Neural progenitor cell (in vitro differentiated cells): ENCODE data around the gene TENM3. TPM values are rescaled to one million over a fixed set of nuclear protein-coding genes. Genes with fewer than 3 reads are reported as not detected.
A peak's percentile ranks its signal among the peaks of the same experiment; 100 is the strongest.

ENCODE experiments used
- DNase-seq: peaks from one replicate; pipeline ENCODE4 v3.0.0-alpha.2; 2016; ENCODE audit warnings: low spot score
- H2AFZ ChIP-seq: fragments of 200-600 bp; sonication (generic); replicated peaks from 2 replicates; pipeline ENCODE4 v1.6.1; 2016; ENCODE audit warnings: antibody characterized with exemption
- H3F3A ChIP-seq: fragments of 200-600 bp; sonication (generic); 2 replicates; pipeline ENCODE4 v1.6.1; 2016; ENCODE audit warnings: antibody characterized with exemption, low read depth
- H3K27ac ChIP-seq: fragments of 200-600 bp; sonication (generic); 2 replicates; pipeline ENCODE4 v1.5.1; 2016; ENCODE audit warnings: mild to moderate bottlenecking
- H3K27me3 ChIP-seq: fragments of 200-600 bp; sonication (generic); 2 replicates; pipeline ENCODE4 v1.6.1; 2016; ENCODE audit warnings: mild to moderate bottlenecking, moderate library complexity
- H3K36me3 ChIP-seq: fragments of 200-600 bp; sonication (generic); 2 replicates; pipeline ENCODE4 v1.5.1; 2016
- H3K4me1 ChIP-seq: fragments of 200-600 bp; sonication (generic); 2 replicates; pipeline ENCODE4 v1.6.1; 2016; ENCODE audit warnings: mixed run types
- H3K4me2 ChIP-seq: fragments of 200-600 bp; sonication (generic); 2 replicates; pipeline ENCODE4 v1.6.1; 2016
- H3K4me3 ChIP-seq: fragments of 200-600 bp; sonication (generic); 2 replicates; pipeline ENCODE4 v1.5.1; 2016
- H3K79me2 ChIP-seq: fragments of 200-600 bp; sonication (generic); 2 replicates; pipeline ENCODE4 v1.6.1; 2016; ENCODE audit warnings: low read depth
- H3K9ac ChIP-seq: fragments of 200-600 bp; sonication (generic); 2 replicates; pipeline ENCODE4 v1.6.1; 2016
- H3K9me3 ChIP-seq: fragments of 200-600 bp; sonication (generic); 2 replicates; pipeline ENCODE4 v1.5.1; 2016; ENCODE audit warnings: low read depth
- H4K20me1 ChIP-seq: fragments of 200-600 bp; sonication (generic); 2 replicates; pipeline ENCODE4 v1.6.1; 2016; ENCODE audit warnings: low read depth
- H3K27ac Mint-ChIP-seq: 3 replicates; pipeline ENCODE4 v1.8.0; 2021; ENCODE audit warnings: mixed read lengths
- H3K27me3 Mint-ChIP-seq: 2 replicates; pipeline ENCODE4 v1.8.0; 2022; ENCODE audit warnings: low read depth, mild to moderate bottlenecking, inconsistent platforms, moderate library complexity, mixed read lengths; ENCODE audit not compliant: insufficient read depth
- H3K36me3 Mint-ChIP-seq: 3 replicates; pipeline ENCODE4 v1.8.0; 2021; ENCODE audit warnings: mixed read lengths
- H3K4me1 Mint-ChIP-seq: 3 replicates; pipeline ENCODE4 v1.8.0; 2021; ENCODE audit warnings: mixed read lengths
- H3K4me3 Mint-ChIP-seq: 3 replicates; pipeline ENCODE4 v1.8.0; 2021; ENCODE audit warnings: mild to moderate bottlenecking, moderate library complexity, mixed read lengths
- H3K9me3 Mint-ChIP-seq: 3 replicates; pipeline ENCODE4 v1.8.0; 2020; ENCODE audit warnings: mixed read lengths
- CTCF ChIP-seq: fragments of 200-600 bp; sonication (generic); IDR thresholded peaks from 2 replicates; pipeline ENCODE4 v1.5.1; 2017; ENCODE audit warnings: antibody characterized with exemption, mild to moderate bottlenecking
- EZH2 ChIP-seq: fragments of 200-600 bp; sonication (generic); IDR thresholded peaks from 2 replicates; pipeline ENCODE4 v1.6.1; 2017; ENCODE audit warnings: antibody characterized with exemption, mild to moderate bottlenecking, moderate library complexity
- EZH2phosphoT487 ChIP-seq: fragments of 200-600 bp; sonication (generic); IDR thresholded peaks from 2 replicates; pipeline ENCODE4 v1.6.1; 2017; ENCODE audit warnings: antibody characterized with exemption
- total RNA-seq: library from RNA; depleted of rRNA; stranded (reverse); fragments of >200 nt; gene quantifications from 2 replicates; pipeline ENCODE4 v1.2.3, GENCODE V29; 2015; ENCODE audit warnings: low replicate concordance

The TENM3 gene
- total RNA-seq, 1 donor from 2014 or later: 78.7 TPM

- H3K9me3 Mint-ChIP-seq: peaks cover 5% of the 10 kb centered on the region
- H3K4me1 Mint-ChIP-seq: peaks cover 8% of the 10 kb centered on the region
- no peak overlapping the region for H3K27ac ChIP-seq
- no peaks in the 10 kb centered on the region for H3K9me3 ChIP-seq
- peaks cover 3% of the 10 kb centered on the region for H3K4me1 ChIP-seq
- H3K27ac Mint-ChIP-seq: no peak overlapping the region
- no peak overlapping the region for H3K4me2 ChIP-seq
- no peaks in the 10 kb centered on the region for H3K27me3 ChIP-seq
- DNase-seq: no peak
- H3K79me2 ChIP-seq: no peaks in the 10 kb centered on the region
- H3K9ac ChIP-seq: no peak overlapping the region
- no peaks in the 10 kb centered on the region for H3K27me3 Mint-ChIP-seq
- H2AFZ ChIP-seq: no peak overlapping the region
- H3K4me3 ChIP-seq: no peak overlapping the region
- TF ChIP-seq CTCF (no peak), EZH2 (no peak), EZH2phosphoT487 (no peak)
- H4K20me1 ChIP-seq: no peaks in the 10 kb centered on the region
- peaks cover 70% of the 10 kb centered on the region for H3K36me3 Mint-ChIP-seq
- H3K36me3 ChIP-seq: peaks cover 11% of the 10 kb centered on the region
- no peak overlapping the region for H3K4me3 Mint-ChIP-seq
- no peaks in the 10 kb centered on the region for H3F3A ChIP-seq
Observed at GRCh38 chr4:182746876-182747275, 503.7 kb downstream of the TENM3 start.

DNA sequence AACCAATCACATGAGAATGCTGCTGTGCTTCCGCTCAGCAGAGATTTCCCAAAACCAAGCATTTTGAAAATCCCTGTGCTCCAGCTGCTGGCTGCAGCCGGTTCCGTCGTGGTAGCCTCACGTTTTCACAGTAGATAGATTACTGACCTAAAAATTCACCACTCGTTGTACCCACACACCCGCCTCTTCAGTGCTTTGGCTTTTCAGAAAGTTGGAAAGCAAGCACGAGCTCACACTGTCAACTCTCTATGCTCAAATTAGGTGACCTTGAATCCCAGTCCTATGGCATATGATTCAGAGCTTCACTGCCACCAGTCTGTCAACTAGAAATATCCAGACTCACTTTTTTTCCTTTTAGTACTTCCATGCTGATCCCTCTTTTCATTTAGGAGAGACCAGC lies 505.1 kb downstream of the TENM3 start:
- no peak overlapping the region for H3K4me3 ChIP-seq
- no peaks in the 10 kb centered on the region for H3K9me3 ChIP-seq
- Mint-ChIP-seq H3K4me1 (peaks cover 17% of the 10 kb centered on the region), H3K9me3 (peaks cover 5% of the 10 kb centered on the region), H3K36me3 (peaks cover 62% of the 10 kb centered on the region), H3K27me3 (no peaks in the 10 kb centered on the region), H3K27ac (peak overlapping the region; percentile 35), H3K4me3 (no peak overlapping the region)
- H3K4me1 ChIP-seq: peaks cover 10% of the 10 kb centered on the region
- peaks cover 11% of the 10 kb centered on the region for H3K36me3 ChIP-seq
- H3K27ac ChIP-seq: no peak overlapping the region
- H3F3A ChIP-seq: no peaks in the 10 kb centered on the region
- H4K20me1 ChIP-seq: no peaks in the 10 kb centered on the region
- TF ChIP-seq EZH2 (no peak), CTCF (no peak), EZH2phosphoT487 (no peak)
- no peaks in the 10 kb centered on the region for H3K27me3 ChIP-seq
- DNase-seq: no peak
- H2AFZ ChIP-seq: no peak overlapping the region
- no peak overlapping the region for H3K4me2 ChIP-seq
- no peak overlapping the region for H3K9ac ChIP-seq
- no peaks in the 10 kb centered on the region for H3K79me2 ChIP-seq

GRCh38 chr4:182748949-182749348 lies 505.7 kb downstream of the TENM3 start:
- Histone ChIP-seq H3K4me2 (no peak overlapping the region), H3K79me2 (no peaks in the 10 kb centered on the region), H3K27me3 (no peaks in the 10 kb centered on the region), H3K4me1 (peaks cover 10% of the 10 kb centered on the region), H3K27ac (no peak overlapping the region), H4K20me1 (no peaks in the 10 kb centered on the region), H3K36me3 (peaks cover 15% of the 10 kb centered on the region), H2AFZ (no peak overlapping the region), H3K4me3 (no peak overlapping the region), H3F3A (no peaks in the 10 kb centered on the region), H3K9me3 (no peaks in the 10 kb centered on the region), H3K9ac (no peak overlapping the region)
- Mint-ChIP-seq H3K36me3 (peaks cover 65% of the 10 kb centered on the region), H3K4me3 (no peak overlapping the region), H3K27me3 (no peaks in the 10 kb centered on the region), H3K27ac (no peak overlapping the region), H3K4me1 (peaks cover 19% of the 10 kb centered on the region), H3K9me3 (peaks cover 5% of the 10 kb centered on the region)
- TF ChIP-seq EZH2: no peak
- no peak for TF ChIP-seq CTCF
- no peak for TF ChIP-seq EZH2phosphoT487
- no peak for DNase-seq
